ENCODE data around the gene FOSL2.

GRCh38 chr2:28354920-28355520 lies 37.6 kb upstream of the FOSL2 start:
- TF ChIP-seq CTCF (conservative IDR thresholded peaks at IDR 0.05; ENCODE audit: low read length) (no peak), EZH2phosphoT487 (IDR thresholded peaks at IDR 0.05; ENCODE audit: borderline replicate concordance, low read depth, low read length) (no peak)
